Neural cell (in vitro differentiated cells): ENCODE data around the gene MRPL48. TPM values are rescaled to one million over a fixed set of nuclear protein-coding genes. Genes with fewer than 3 reads are reported as not detected.

Source experiments
- H2AFZ ChIP-seq: fragments of 200-600, 300-800 bp; sonication (generic), shearing (Covaris generic); 2 replicates; pipeline ENCODE4 v1.6.0; 2014; ENCODE audit warnings: low read depth, mild to moderate bottlenecking, antibody characterized with exemption, low read length, moderate library complexity
- H3F3A ChIP-seq: fragments of 200-600 bp; shearing (Covaris generic); 2 replicates; pipeline ENCODE4 v1.6.1; 2016; ENCODE audit warnings: mild to moderate bottlenecking, moderate library complexity, mixed read lengths, antibody characterized with exemption, low read length; ENCODE audit not compliant: insufficient read depth, poor library complexity, severe bottlenecking
- H3K27ac ChIP-seq: fragments of 200-600, 300-800 bp; sonication (generic), shearing (Covaris generic); 2 replicates; pipeline ENCODE4 v1.5.1; 2014; ENCODE audit warnings: mild to moderate bottlenecking, low read length, moderate library complexity
- H3K27me3 ChIP-seq: fragments of 300-800, 200-600 bp; sonication (generic), shearing (Covaris generic); 2 replicates; pipeline ENCODE4 v1.6.0; 2014; ENCODE audit warnings: mild to moderate bottlenecking, low read depth, low read length, moderate library complexity; ENCODE audit not compliant: insufficient read depth
- H3K36me3 ChIP-seq: fragments of 300-800, 200-600 bp; sonication (generic), shearing (Covaris generic); 2 replicates; pipeline ENCODE4 v1.5.1; 2014; ENCODE audit warnings: mild to moderate bottlenecking, antibody characterized with exemption, low read length, moderate library complexity; ENCODE audit not compliant: insufficient read depth
- H3K4me2 ChIP-seq: fragments of 300-800, 200-600 bp; sonication (generic), shearing (Covaris generic); 2 replicates; pipeline ENCODE4 v1.6.0; 2014; ENCODE audit warnings: mild to moderate bottlenecking, low read length
- H3K4me3 ChIP-seq: fragments of 300-800, 200-600 bp; sonication (generic), shearing (Covaris generic); 2 replicates; pipeline ENCODE4 v1.5.1; 2014; ENCODE audit warnings: mild to moderate bottlenecking, low read length, moderate library complexity
- H3K79me2 ChIP-seq: fragments of 200-600 bp; shearing (Covaris generic); replicated peaks from 2 replicates; pipeline ENCODE4 v1.6.0; 2014; ENCODE audit warnings: mild to moderate bottlenecking, low read length, moderate library complexity; ENCODE audit not compliant: insufficient read depth
- H3K9ac ChIP-seq: fragments of 300-800, 200-600 bp; sonication (generic), shearing (Covaris generic); 2 replicates; pipeline ENCODE4 v1.6.1; 2016; ENCODE audit warnings: mild to moderate bottlenecking, low read length, mixed read lengths
- H3K9me2 ChIP-seq: fragments of 200-600 bp; shearing (Covaris generic); 2 replicates; pipeline ENCODE4 v1.6.1; 2016; ENCODE audit warnings: mild to moderate bottlenecking, low read length, mixed read lengths; ENCODE audit not compliant: insufficient read depth
- H3K9me3 ChIP-seq: fragments of 200-600, 300-800 bp; sonication (generic), shearing (Covaris generic); 2 replicates; pipeline ENCODE4 v1.6.1; 2016; ENCODE audit warnings: mild to moderate bottlenecking, mixed run types, low read length, moderate library complexity, mixed read lengths
- H4K20me1 ChIP-seq: fragments of 200-600 bp; shearing (Covaris generic); 2 replicates; pipeline ENCODE4 v1.6.1; 2016; ENCODE audit warnings: mild to moderate bottlenecking, mixed run types; ENCODE audit not compliant: insufficient read depth
- EP300 ChIP-seq: fragments of 450-650 bp; conservative IDR thresholded peaks from 2 replicates; pipeline ENCODE4 v1.6.1; 2014; ENCODE audit warnings: antibody characterized with exemption, mild to moderate bottlenecking, moderate library complexity; ENCODE audit not compliant: poor library complexity, severe bottlenecking
- EZH2 ChIP-seq: fragments of 200-600, 300-800 bp; shearing (Covaris generic), sonication (generic); IDR thresholded peaks from 2 replicates; pipeline ENCODE4 v1.6.1; 2014; ENCODE audit warnings: antibody characterized with exemption, low read length, borderline replicate concordance, mild to moderate bottlenecking; ENCODE audit not compliant: insufficient read depth, poor library complexity, severe bottlenecking
- MXI1 ChIP-seq: fragments of 450-650 bp; conservative IDR thresholded peaks from 2 replicates; pipeline ENCODE4 v1.6.1; 2014; ENCODE audit warnings: antibody characterized with exemption, mild to moderate bottlenecking; ENCODE audit not compliant: poor library complexity, severe bottlenecking
- POLR2AphosphoS5 ChIP-seq: IDR thresholded peaks from 2 replicates; pipeline ENCODE4 v1.6.1; 2012
- RAD21 ChIP-seq: fragments of 450-650 bp; conservative IDR thresholded peaks from 2 replicates; pipeline ENCODE4 v1.6.1; 2014; ENCODE audit warnings: antibody characterized with exemption, mild to moderate bottlenecking, moderate library complexity
- SMC3 ChIP-seq: fragments of 450-650 bp; conservative IDR thresholded peaks from 2 replicates; pipeline ENCODE4 v1.6.1; 2014; ENCODE audit warnings: antibody characterized with exemption, mild to moderate bottlenecking, moderate library complexity; ENCODE audit not compliant: poor library complexity
- TAF1 ChIP-seq: IDR thresholded peaks from 2 replicates; pipeline ENCODE4 v1.6.1; 2012; ENCODE audit warnings: low read depth
- polyA plus RNA-seq: library from polyadenylated mRNA; depleted of rRNA; stranded (reverse); fragments of >200 nt; gene quantifications from 2 replicates; pipeline ENCODE4 v1.2.3, GENCODE V29; 2014
- TF ChIP-seq, protein P1 (sequence below): IDR thresholded peaks from 2 replicates; pipeline ENCODE4 v1.6.1; 2012; ENCODE audit warnings: borderline replicate concordance
- TF ChIP-seq, protein P2 (sequence below): fragments of 450-650 bp; IDR thresholded peaks from 2 replicates; pipeline ENCODE4 v1.5.1; 2014; ENCODE audit warnings: antibody characterized with exemption, mild to moderate bottlenecking, moderate library complexity; ENCODE audit not compliant: poor library complexity, severe bottlenecking

MRPL48 gene
- polyA plus RNA-seq, 1 donor from 2014 or later = 98.3 TPM

DNA sequence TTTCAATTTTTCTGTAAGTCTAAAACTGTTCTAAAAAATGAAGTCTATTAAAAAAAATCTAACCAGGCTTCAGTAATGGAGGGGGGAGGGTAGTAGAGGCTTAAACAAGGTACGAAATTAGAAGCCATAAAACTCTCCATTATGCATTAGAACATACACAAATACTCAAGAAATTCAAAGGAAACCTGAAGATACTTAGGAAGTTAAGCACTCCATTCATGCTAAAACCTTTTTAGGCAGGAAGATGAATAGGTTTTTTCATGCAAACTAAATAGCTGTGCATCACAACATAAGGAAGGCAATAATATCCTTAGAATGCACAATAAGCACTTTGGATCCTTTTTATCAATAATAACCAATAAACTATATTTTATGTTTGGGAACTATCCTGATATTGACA lies 29.2 kb upstream of the MRPL48 start:
- H3K27ac ChIP-seq = peak overlapping the region; percentile 87
- peak overlapping the region; percentile 89 for H3K4me2 ChIP-seq
- H4K20me1 ChIP-seq = peaks cover 14% of the 10 kb centered on the region
- H3F3A ChIP-seq = no peaks in the 10 kb centered on the region
- peaks cover 67% of the 10 kb centered on the region for H3K79me2 ChIP-seq
- no peaks in the 10 kb centered on the region for H3K36me3 ChIP-seq
- peak overlapping the region; percentile 67 for H3K4me3 ChIP-seq
- no peak overlapping the region for H2AFZ ChIP-seq
- H3K9me3 ChIP-seq = no peaks in the 10 kb centered on the region
- H3K9ac ChIP-seq = peak overlapping the region; percentile 89
- no peaks in the 10 kb centered on the region for H3K9me2 ChIP-seq
- no peaks in the 10 kb centered on the region for H3K27me3 ChIP-seq
- TF ChIP-seq TAF1 (no peak), MXI1 (no peak), EP300 (no peak), POLR2AphosphoS5 (no peak)
- TF ChIP-seq, protein P1, sequence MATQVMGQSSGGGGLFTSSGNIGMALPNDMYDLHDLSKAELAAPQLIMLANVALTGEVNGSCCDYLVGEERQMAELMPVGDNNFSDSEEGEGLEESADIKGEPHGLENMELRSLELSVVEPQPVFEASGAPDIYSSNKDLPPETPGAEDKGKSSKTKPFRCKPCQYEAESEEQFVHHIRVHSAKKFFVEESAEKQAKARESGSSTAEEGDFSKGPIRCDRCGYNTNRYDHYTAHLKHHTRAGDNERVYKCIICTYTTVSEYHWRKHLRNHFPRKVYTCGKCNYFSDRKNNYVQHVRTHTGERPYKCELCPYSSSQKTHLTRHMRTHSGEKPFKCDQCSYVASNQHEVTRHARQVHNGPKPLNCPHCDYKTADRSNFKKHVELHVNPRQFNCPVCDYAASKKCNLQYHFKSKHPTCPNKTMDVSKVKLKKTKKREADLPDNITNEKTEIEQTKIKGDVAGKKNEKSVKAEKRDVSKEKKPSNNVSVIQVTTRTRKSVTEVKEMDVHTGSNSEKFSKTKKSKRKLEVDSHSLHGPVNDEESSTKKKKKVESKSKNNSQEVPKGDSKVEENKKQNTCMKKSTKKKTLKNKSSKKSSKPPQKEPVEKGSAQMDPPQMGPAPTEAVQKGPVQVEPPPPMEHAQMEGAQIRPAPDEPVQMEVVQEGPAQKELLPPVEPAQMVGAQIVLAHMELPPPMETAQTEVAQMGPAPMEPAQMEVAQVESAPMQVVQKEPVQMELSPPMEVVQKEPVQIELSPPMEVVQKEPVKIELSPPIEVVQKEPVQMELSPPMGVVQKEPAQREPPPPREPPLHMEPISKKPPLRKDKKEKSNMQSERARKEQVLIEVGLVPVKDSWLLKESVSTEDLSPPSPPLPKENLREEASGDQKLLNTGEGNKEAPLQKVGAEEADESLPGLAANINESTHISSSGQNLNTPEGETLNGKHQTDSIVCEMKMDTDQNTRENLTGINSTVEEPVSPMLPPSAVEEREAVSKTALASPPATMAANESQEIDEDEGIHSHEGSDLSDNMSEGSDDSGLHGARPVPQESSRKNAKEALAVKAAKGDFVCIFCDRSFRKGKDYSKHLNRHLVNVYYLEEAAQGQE = no peak

DNA sequence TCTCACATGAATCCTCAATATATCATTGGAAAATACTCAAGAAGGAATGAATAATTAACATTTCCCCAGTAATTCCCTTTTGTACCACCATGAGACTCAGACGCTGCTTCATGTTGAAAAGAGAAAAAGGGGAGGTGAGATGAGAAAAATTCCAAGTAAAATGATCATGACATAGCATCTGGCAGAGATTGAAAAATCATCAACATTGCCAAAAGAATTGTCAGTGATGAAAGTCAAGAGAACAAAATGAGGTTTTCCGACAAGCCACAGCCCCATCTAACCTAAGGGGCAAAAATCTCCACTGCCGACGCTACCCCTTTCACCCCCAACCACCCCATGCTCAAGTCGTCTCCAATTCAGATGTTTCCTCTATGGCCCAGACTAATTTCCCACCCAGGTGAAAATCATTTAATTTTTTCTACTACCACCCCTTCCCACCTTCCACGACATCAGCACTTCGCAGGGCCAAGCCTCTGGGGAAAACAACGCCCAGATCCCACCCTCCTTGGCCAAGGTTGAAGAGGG lies 28.0 kb upstream of the MRPL48 start:
- no peaks in the 10 kb centered on the region for H3F3A ChIP-seq
- peak overlapping the region; percentile 89 for H3K9ac ChIP-seq
- peaks cover 10% of the 10 kb centered on the region for H4K20me1 ChIP-seq
- TF ChIP-seq, protein P1 = no peak
- TF ChIP-seq SMC3 (peak; percentile 40), MXI1 (peak; percentile 19), EP300 (peak; percentile 14), RAD21 (peak; percentile 60), TAF1 (no peak), EZH2 (no peak), POLR2AphosphoS5 (no peak)
- TF ChIP-seq, protein P2, sequence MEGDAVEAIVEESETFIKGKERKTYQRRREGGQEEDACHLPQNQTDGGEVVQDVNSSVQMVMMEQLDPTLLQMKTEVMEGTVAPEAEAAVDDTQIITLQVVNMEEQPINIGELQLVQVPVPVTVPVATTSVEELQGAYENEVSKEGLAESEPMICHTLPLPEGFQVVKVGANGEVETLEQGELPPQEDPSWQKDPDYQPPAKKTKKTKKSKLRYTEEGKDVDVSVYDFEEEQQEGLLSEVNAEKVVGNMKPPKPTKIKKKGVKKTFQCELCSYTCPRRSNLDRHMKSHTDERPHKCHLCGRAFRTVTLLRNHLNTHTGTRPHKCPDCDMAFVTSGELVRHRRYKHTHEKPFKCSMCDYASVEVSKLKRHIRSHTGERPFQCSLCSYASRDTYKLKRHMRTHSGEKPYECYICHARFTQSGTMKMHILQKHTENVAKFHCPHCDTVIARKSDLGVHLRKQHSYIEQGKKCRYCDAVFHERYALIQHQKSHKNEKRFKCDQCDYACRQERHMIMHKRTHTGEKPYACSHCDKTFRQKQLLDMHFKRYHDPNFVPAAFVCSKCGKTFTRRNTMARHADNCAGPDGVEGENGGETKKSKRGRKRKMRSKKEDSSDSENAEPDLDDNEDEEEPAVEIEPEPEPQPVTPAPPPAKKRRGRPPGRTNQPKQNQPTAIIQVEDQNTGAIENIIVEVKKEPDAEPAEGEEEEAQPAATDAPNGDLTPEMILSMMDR = peak; percentile 69
- no peaks in the 10 kb centered on the region for H3K9me3 ChIP-seq
- H3K79me2 ChIP-seq = peaks cover 55% of the 10 kb centered on the region
- peak overlapping the region; percentile 40 for H2AFZ ChIP-seq
- H3K4me2 ChIP-seq = peak overlapping the region; percentile 89
- H3K27me3 ChIP-seq = no peaks in the 10 kb centered on the region
- H3K27ac ChIP-seq = peak overlapping the region; percentile 87
- no peaks in the 10 kb centered on the region for H3K36me3 ChIP-seq
- no peaks in the 10 kb centered on the region for H3K9me2 ChIP-seq
- H3K4me3 ChIP-seq = peak overlapping the region; percentile 67
